Embryonic facial prominence (tissue), 1 donor: Measurements from ENCODE around the gene ANAPC2.

ENCODE experiments used
- DNase-seq: peaks from one replicate; pipeline ENCODE4 v3.0.0-alpha.2; 2016; ENCODE audit errors: extremely low spot score

ANAPC2 gene

GRCh38 chr9:137127301-137128157 is 60.8 kb downstream of the ANAPC2 start:
- DNase-seq: no peak

- DNase-seq: no peak
Observed at GRCh38 chr9:137126786-137127185, 61.6 kb downstream of the ANAPC2 start.
